ENCODE measurements around the gene LAMA3. TPM values are rescaled to one million over a fixed set of nuclear protein-coding genes. Genes with fewer than 3 reads are reported as not detected.

Gene LAMA3
- total RNA-seq, 1 experiment from 2014 or later: 5.6 TPM

- ChIA-PET POLR2A (no interaction called here), RAD21 (ENCODE audit: low non-redundant PET in 1 of 2, low total read pairs in 2 of 2, uncharacterized antibody in 2 of 2, unreplicated experiment in 2 of 2) (interaction anchor here in 1 of 2 experiments (0.6 kb wide), 1 partner anchor 16 kb away, joined by 3 read pairs; no protein-coding TSS in a partner anchor), CTCF (no interaction called here)
- H3K4me3 ChIP-seq (replicated peaks in 1 of 2; ENCODE audit: low read depth in 1 of 2, low read length in 2 of 2): no peak overlapping the region
- no peaks in the 10 kb centered on the region for H3K36me3 ChIP-seq (ENCODE audit: control insufficient read depth in 1 of 2, insufficient read depth in 2 of 2, low read length in 2 of 2)
- BruUV-seq (replicated peaks): no TSS peak
- H3K9me3 ChIP-seq (ENCODE audit: control insufficient read depth in 1 of 2, insufficient read depth in 1 of 2, low read depth in 1 of 2, low read length in 2 of 2): no peaks in the 10 kb centered on the region
- intact Hi-C loops (cut with micrococcal nuclease): no loop called here
- no peak overlapping the region for H3K27ac ChIP-seq (ENCODE audit: low read depth, low read length)
- no peak for TF ChIP-seq ZNF274 (IDR thresholded peaks at IDR 0.05; ENCODE audit: low read depth, low read length)
- TF ChIP-seq JUND (IDR thresholded peaks at IDR 0.05): no peak
- TF ChIP-seq ZBTB33 (IDR thresholded peaks at IDR 0.05; ENCODE audit: extremely low read depth, insufficient replicate concordance, low read length): no peak
- TF ChIP-seq YY1 (IDR thresholded peaks at IDR 0.05; ENCODE audit: extremely low read depth, insufficient replicate concordance, low read depth, low read length): no peak
- no peak for TF ChIP-seq REST (IDR thresholded peaks at IDR 0.05; ENCODE audit: low read depth)
- no peak for TF ChIP-seq POLR2AphosphoS5 (IDR thresholded peaks at IDR 0.05; ENCODE audit: low read depth, low read length)
- no peak for TF ChIP-seq EZH2 (IDR thresholded peaks at IDR 0.05)
- no peak for TF ChIP-seq MAX (IDR thresholded peaks at IDR 0.05)
- TF ChIP-seq RAD21 (IDR thresholded peaks at IDR 0.05; ENCODE audit: low read depth): no peak
- no peak for TF ChIP-seq FOSL1 (IDR thresholded peaks at IDR 0.05; ENCODE audit: low read depth)
- no peak for TF ChIP-seq EGR1 (IDR thresholded peaks at IDR 0.05; ENCODE audit: low read depth)
- TF ChIP-seq SRF (IDR thresholded peaks at IDR 0.05; ENCODE audit: low read depth): no peak
- no peak for TF ChIP-seq ZFX (IDR thresholded peaks at IDR 0.05)
- no peak for TF ChIP-seq CTCF (IDR thresholded peaks at IDR 0.05 in 2 of 3, conservative IDR thresholded peaks at IDR 0.05 in 1 of 3; ENCODE audit: borderline replicate concordance in 1 of 3, insufficient read depth in 1 of 3, low read depth in 2 of 3, low read length in 2 of 3)
- no peak for TF ChIP-seq ELF1 (IDR thresholded peaks at IDR 0.05; ENCODE audit: borderline replicate concordance, low read depth)
- no peak for TF ChIP-seq SP1 (IDR thresholded peaks at IDR 0.05; ENCODE audit: low read depth)
- no peak for TF ChIP-seq POLR2A (IDR thresholded peaks at IDR 0.05; ENCODE audit: borderline replicate concordance, extremely low read depth, insufficient read depth, insufficient read length)
- no peak for TF ChIP-seq EZH2phosphoT487 (IDR thresholded peaks at IDR 0.05; ENCODE audit: borderline replicate concordance)
- no peak for TF ChIP-seq ATF3 (IDR thresholded peaks at IDR 0.05)
- no peak for TF ChIP-seq CBX3 (IDR thresholded peaks at IDR 0.05; ENCODE audit: low read depth)
- ATAC-seq: no peak
- no peak overlapping the region for H2AFZ ChIP-seq (ENCODE audit: low read depth, low read length, poor library complexity, severe bottlenecking)
- no peak for DNase-seq (ENCODE audit: low read depth, low spot score)
- no peak overlapping the region for H3K9ac ChIP-seq (ENCODE audit: low read length)
- no peak overlapping the region for H3K4me2 ChIP-seq (ENCODE audit: low read length)
- H4K20me1 ChIP-seq (ENCODE audit: insufficient read depth): no peaks in the 10 kb centered on the region
- H3K27me3 ChIP-seq (ENCODE audit: insufficient read depth, low read length): no peaks in the 10 kb centered on the region
- no peaks in the 10 kb centered on the region for H3K79me2 ChIP-seq (ENCODE audit: insufficient read depth, low read length)
- no peaks in the 10 kb centered on the region for H3K4me1 ChIP-seq (ENCODE audit: control insufficient read depth in 1 of 2, insufficient read depth in 2 of 2, low read length in 2 of 2)
- H3K9me2 ChIP-seq (ENCODE audit: insufficient read depth): no peaks in the 10 kb centered on the region
Observed at GRCh38 chr18:23732439-23732838, 43.2 kb downstream of the LAMA3 start.

Measured in HCT116 (cell line).